NCI-H526 treated with DMSO at 0.1 percent for 48 hours (cell line): ENCODE data around the gene PPM1N.
A peak's percentile ranks its signal among the peaks of the same experiment; 100 is the strongest.
"Not testable (repeated sequence)": the region's sequence is repeated elsewhere in the genome, so short reads cannot be mapped to it uniquely, and the experiment has no call there.

ENCODE experiments used
- DNase-seq: peaks from one replicate; lab custom pipeline; 2025; lab: John Stamatoyannopoulos, UW

PPM1N gene

DNA sequence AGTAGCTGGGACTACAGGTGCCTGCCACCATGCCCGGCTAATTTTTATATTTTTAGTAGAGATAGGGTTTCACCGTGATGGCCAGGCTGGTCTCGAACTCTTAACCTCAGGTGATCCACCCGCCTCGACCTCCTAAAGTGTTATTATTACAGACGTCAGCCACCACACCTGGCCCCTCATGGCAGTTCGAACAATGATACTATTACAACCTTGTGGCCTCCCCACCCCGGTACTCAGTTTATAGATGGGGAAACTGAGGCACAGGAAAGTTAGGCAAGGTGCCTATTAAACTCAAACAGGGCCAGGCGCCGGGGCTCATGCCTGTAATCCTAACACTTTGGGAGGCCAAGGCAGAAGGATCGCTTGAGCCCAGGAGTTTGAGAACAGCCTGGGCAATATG is 12.1 kb downstream of the PPM1N start:
- not testable (repeated sequence) for DNase-seq

DNA sequence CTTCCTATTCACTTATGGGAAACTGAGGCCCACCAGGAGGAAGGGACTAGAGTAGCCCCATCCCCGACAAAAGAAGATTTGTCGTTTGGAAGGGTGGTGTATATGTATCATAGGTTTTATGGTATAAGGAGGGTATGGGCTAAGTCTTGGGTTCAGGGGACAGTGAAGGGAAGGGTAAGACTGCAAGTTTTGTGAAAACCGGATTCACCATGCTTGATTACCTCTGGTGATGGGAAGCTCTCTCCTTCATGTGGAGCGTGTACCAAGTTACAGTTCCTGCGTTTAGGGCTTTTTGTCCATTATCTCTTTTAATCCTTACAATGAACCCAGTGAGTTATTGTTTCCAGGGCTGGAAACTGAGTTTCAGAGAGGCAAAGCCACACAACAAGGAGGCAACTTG is 12.8 kb downstream of the PPM1N start:
- DNase-seq, result no peak

DNA sequence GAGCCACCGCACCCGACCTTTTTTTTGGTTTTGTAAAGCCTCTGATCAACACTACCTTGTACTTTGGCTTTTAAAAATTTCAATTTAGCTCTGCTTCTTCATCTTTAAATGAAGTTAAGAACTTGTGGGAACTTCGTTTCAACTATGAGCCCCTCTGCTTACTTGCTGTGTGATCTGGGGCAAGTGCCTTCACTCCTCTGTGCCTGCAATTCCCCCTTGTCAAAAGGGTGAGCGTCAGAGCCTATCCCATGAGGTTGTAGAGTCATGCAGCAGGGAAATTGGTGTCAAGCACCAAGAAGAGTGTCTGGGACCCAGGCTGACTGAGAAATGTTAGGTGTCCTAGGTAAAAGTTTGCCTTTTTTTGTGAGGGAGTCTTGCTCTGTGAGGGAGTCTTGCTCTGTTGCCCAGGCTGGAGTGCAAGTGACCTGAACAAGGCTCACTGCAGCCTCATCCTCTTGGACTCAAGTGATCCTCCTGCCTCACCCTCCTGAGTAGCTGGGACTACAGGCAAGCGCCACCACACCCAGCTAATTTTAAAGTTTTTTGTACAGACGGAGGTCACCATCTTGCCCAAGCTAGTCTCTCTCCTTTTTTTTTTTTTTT is 14.7 kb downstream of the PPM1N start:
- no peak for DNase-seq

DNA sequence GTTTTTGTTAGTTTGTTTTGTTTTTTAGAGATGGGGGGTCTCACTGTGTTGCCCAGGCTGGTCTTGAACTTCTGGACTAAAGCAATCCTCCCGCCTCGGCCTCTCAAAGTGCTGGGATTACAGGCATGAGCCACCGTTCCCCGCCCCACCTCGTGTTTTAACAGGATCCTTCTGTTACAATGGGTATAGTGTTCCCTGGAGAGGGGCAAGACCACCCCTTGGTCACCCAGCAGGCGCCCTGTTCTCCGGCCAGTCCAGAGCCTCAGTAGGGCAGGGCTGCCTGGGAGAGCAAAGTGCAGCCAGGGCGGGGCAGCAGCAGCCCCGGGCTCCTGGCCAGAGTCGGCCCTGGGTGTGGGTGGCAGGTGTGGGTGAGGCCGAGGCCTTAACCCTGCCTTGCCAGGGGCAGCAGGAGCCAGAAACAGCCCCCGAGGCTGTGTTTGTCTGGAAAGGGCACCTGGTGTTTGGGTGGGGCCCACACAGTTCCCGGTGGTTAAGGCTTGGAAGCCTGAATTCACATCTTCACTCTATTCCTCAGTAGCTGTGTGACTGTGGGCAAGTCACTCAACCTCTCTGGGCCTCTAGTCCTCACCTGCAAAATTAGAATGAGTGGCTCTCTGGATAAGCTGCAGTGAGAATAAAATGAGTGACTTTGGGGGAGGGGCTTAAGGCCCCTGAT is 16.3 kb downstream of the PPM1N start:
- DNase-seq, result no peak

DNA sequence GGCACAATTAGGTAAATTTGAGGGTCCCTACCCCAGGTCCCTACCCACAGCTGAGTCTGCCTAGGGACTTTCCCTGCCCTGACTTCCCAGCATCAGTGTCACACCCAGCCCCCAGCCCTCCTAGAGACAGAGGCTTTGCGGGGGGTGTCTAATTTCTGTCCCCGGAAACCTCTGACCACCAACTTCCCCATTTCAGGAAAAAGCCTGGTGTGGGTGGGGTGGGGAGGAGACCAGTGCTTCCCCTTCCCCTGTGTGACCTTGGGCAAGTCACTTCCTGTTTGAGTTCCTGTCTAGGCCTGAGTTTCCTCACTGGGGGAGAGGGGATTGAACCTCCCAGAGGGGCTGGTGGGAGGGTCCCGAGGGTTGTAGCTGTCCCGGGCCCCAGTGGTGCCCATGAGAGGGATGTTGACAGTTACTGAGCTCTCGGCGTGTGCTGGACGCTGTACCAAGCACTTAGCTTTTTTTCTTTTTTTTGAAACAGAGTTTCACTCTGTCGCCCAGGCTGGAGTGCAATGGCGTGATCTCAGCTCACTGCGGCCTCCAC is 16.9 kb downstream of the PPM1N start:
- no peak for DNase-seq

DNA sequence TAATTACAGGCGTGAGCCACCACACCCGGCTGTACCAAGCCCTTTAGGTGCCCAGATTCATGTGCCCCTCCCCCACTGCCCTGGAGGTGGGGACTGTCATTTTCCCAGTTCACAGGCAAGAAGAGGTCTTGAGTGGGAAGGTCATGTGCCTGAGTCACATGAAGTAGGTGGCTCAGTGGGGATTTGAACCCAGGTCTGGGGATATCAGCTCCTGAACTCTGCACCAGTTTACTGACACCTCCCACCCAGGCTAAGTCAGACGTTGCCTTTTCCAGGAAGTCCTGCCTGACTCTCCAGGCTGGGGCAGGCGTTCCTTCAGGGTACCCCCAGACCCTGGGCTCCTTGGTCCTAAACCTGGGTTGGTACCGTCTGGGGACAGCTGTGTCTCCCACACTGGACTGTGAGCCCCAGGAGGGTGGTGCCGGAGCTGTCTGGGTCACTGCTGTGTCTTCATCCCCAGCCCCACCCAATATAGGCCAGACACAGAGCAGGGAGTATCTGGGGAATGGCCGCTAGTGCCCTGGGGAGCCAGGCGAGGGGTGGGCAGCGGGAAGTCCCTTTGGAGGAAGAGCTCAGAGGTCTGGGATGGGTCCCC is 17.7 kb downstream of the PPM1N start:
- DNase-seq, result no peak

DNA sequence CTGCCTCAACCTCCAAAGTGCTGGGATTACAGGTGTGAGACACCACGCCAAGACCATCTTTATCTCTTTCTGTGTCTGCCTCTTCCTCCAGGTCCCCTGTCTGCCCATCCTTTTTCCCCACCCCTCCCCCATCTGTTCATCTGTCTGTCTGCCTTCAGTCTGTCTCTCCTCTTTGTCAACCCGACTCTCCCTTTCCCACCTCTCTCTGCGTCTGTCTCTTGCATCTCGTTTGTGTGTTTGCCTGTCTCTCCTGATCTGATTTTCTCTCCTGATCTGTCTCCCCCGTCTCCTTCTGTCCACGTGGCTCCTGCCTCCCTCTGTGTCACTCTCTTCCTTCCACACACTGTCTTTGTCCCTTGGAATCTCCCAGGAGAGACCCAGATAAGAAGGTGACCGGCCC is 19.0 kb downstream of the PPM1N start:
- DNase-seq, result no peak

DNA sequence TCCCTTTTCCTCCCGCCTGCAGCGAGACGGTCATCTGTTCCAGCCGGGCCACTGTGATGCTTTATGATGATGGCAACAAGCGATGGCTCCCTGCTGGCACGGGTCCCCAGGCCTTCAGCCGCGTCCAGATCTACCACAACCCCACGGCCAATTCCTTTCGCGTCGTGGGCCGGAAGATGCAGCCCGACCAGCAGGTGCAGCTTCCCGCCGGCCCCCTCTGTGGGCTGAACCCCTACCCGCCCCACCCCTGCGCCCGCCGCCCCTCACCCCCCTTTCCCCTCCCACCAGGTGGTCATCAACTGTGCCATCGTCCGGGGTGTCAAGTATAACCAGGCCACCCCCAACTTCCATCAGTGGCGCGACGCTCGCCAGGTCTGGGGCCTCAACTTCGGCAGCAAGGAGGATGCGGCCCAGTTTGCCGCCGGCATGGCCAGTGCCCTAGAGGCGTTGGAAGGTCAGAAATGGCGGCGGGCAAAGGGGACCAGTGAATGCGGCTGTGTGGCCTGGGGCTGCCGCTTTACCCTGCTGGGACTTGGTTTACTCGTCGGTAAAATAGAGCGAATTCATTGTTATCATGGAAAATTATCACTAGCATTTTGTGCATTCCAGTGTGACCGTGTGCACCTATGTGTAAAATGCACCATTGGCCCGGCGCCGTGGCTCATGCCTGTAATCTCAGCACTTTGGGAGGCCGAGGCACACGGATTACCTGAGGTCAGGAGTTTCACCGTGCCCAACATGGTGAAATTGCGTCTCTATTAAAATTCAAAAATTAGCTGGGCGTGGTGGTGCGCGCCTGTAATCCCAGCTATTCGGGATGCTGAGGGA is 19.6 kb downstream of the PPM1N start:
- DNase-seq, result no peak

DNA sequence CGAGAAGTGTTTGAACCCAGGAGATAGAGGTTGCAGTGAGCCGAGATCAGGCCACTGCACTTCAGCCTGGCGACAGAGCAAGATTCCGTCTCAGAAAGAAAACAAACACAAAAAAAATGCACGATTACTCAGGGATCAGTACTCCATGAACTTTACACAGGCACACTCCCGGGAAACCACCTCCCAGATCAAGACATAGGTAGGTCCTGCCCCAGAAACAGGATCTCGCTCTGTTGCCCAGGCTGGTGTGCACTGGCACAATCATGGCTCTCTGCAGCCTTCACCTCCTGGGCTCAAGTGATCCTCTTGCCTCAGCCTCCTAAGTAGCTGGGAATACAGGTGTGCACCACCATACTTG is 20.2 kb downstream of the PPM1N start:
- DNase-seq, result no peak

DNA sequence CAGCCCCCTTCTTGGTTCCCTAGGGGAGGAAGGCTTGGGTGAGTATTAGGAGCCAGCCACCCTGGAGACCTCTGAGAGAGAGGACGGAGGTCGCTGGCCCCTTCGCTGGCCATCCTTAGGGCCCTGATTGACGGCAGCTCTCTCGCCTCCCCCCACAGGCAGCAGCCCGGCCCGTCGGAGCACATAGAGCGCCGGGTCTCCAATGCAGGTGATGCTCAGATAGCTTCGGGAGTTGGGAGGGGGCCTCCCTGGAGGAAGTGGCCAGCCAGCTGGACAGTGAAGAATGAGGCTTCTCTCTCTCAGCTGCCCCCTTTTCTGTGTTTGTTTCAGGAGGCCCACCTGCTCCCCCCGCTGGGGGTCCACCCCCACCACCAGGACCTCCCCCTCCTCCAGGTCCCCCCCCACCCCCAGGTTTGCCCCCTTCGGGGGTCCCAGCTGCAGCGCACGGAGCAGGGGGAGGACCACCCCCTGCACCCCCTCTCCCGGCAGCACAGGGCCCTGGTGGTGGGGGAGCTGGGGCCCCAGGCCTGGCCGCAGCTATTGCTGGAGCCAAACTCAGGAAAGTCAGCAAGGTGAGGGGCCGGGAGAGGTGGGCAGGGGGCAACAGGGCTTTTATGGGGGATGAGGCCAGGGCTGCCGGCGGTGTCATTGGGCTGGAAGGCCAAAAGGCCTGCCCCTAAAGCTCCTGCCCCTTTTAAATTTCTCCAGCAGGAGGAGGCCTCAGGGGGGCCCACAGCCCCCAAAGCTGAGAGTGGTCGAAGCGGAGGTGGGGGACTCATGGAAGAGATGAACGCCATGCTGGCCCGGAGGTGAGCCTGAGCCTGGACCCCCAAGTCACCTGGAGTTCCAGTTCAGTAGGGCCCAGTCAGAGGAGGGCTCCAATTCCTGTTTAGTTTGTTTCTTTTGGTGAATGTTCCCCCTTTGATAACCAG is 24.0 kb downstream of the PPM1N start:
- DNase-seq, result no peak

DNA sequence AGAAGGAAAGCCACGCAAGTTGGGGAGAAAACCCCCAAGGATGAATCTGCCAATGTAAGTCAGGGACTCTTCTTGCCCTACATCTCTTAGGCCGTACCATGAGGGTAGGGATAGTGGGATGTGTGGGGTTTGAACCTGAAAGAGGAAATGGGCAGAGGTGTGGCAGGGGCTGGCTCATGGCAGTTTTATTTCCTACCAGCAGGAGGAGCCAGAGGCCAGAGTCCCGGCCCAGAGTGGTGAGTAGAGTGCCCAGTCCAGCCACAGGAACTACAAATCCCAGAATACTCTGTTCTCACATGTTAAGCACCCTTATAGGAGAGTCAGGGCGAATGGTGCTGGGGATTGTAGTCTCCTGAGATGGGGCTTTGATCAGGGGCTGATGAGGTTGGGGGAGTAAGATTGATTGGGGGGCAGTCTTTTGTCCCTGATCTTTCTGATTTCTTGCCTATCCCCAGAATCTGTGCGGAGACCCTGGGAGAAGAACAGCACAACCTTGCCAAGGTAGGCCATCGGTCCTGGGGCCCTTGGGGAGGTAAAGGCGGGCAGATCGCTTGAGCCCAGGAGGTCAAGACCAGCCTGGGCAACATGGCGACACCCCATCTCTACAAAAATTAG is 25.5 kb downstream of the PPM1N start:
- DNase-seq, result peak; percentile 82

DNA sequence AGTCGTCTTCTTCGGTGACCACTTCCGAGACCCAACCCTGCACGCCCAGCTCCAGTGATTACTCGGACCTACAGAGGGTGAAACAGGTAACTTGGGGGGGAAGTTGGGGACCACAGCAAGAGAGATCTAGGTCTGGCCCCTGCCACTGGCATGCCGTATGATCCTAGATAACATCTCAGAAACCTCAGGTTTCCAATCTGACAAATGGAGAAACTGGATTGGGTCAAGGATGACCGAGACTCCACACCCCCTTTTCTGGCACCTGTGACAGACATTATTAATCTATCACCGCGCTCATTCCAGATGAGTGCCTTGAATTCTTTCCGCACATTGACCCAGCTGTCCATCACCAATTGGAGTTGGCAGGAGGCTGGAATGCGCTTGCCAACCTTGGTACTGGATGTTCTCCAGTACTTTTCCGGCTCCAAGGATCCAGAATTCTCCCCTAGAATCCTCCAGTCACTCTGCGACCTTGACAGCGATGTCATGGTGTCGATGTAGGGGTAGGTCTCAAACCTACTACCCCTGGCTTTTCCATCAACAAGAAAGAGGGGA is 26.4 kb downstream of the PPM1N start:
- no peak for DNase-seq

DNA sequence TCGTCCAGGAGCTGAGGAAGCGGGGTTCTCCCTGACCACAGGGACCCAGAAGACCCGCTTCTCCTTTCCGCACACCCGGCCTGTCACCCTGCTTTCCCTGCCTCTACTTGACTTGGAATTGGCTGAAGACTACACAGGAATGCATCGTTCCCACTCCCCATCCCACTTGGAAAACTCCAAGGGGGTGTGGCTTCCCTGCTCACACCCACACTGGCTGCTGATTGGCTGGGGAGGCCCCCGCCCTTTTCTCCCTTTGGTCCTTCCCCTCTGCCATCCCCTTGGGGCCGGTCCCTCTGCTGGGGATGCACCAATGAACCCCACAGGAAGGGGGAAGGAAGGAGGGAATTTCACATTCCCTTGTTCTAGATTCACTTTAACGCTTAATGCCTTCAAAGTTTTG is 27.9 kb downstream of the PPM1N start:
- DNase-seq, result peak; percentile 47

DNA sequence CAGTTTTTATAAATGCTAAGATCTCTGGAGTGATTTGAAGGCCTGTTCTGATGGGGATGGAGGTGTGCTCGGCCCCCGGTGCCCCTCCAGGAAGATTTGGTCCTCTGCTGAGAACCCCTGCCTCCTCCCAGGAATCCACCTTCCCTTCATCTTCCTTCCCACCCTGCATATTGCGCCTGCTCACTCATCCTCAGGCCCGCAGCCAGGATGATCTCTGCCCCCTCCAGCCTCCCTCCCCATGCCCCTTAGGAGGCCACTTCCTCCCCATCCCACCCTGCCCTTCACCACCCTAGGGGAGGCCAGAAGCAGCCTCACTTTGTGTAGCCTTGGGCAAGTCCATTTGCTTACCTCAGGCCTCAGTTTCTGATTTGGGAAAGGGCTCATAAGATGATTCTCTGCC is 28.7 kb downstream of the PPM1N start:
- no peak for DNase-seq

DNA sequence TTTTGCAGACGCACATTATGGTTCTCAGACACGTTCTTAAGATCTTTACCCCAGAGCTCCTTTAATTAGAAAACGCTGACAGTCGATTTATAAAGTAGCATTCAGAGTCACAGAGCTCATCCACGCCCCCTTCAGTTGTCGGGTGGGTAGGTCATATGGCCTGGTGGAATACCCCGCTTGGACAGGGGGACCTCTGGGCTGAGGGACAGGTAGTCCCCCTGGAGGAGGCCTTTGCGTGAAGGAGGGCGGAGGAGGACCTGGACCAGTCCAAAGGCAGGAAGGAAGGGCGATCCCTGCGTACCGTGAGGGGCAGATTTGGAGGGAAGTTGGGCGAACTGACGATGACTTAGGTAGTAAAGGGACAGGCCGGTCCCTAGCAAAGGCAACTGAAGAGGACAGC is 29.5 kb downstream of the PPM1N start:
- DNase-seq, result no peak

DNA sequence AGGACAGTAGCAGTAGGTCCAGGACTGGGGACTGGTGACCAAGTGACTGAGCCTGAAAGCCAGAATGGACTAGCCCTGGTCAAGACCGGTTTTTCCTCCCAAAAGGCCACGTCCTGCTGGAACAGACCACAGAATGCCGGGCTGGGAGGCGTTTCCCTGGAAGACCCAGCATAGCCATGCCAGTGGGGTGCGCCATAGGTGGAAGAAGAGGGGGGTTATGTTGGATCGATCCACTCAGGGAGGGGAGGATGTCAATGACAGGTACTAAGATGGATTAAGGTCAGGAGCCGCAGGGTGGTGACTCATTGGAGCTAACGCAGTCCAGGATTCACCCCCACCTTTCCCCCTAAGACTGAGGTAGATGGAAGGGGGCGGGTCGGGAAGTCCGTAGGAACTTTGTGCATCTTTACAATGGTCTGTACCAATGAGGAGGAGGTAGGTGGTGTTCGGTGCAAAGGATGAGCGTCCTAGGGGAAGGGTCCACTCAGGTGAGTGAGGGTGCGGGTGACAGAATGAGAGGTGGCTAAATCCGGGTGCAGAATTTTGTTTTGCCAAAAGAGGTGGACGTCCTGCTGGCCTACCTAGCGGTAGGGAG is 30.0 kb downstream of the PPM1N start:
- no peak for DNase-seq

DNA sequence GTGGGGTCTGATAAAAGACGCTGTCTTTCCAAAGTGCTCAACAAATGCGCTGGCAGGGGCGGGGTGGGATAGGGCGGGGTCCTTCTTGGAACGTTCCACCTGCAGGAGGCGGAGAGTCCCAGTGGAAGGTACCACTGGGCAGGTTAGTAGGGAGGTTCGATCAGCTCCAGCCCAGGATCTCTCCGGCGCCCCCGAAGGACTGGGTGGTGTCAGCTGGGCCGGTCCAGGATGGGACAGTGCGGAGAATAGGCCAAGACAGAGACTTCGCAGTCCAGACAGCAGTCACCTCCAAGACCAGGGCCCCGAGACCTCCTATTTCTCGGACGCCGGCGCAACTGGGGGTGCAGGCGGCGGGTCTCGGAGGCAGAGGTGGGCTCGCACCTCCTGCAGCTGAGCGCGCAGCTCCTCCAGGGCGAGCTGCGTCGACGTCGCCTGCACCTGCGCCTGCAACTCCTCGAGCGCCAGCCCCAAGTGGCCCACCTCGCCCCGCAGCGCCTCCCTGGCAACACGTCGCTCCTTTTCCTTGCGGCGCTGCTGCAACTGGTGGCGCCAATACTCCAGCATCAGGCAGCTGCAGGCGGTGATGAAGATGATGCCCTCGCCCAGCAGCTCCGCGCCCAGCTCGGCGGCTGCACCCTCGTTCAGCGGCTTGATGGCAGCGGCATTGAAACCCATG is 30.6 kb downstream of the PPM1N start:
- DNase-seq, result peak; percentile 71

DNA sequence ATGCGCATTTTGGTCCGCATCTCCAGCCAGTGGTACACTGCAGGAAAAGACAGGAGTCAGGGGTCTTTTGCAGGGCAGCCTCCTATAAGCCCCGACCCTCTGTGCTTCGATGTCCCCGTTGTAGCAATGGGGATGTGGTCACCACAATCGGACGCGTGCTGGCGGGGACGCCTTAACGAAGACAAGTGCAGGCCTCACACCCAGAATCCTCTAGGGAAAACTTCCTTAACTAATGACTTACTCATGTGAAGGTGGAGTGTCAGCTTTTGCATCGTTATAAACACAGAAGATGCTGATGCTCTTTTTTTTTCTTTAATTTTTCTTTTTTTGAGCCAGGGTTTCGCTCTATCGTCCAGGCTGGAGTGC is 31.2 kb downstream of the PPM1N start:
- DNase-seq, result no peak

DNA sequence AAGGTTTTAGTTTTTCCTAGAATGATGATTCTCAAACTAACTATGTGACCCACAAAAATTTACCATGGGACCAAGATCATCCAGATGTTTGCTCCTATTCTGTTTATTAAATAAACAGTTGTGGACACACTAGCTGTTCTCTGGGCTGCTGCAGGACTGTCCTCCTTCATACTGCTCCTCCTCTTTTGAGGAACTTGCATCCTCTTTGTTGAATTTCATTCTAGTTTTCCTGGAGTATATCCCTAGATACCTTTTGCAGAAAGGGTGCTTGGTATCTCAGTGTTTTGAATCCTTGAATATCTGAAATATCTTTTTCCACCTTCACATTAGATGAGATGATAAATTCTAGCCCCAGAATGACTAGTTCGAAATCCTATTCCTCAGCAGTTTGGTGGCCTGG is 33.1 kb downstream of the PPM1N start:
- DNase-seq, result no peak

DNA sequence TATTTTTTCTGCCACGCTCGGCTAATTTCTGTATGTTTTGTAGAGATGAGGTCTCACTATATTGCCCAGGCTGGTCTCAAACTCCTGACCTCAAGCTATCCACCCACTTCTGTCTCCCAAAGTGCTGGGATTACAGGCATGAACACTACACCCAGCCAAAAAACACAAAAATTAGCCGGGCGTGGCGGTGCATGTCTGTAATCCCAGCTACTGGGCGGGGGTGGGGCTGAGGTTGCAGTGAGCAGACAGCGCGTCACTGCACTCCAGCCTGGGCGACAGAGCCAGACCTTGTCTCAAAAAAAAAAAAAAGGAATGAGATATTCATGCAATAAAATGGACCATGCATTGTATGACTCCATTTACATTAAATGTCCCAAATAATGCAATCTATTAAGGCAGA is 41.2 kb downstream of the PPM1N start:
- no peak for DNase-seq
